Gastroesophageal sphincter (tissue), 4 donors: ENCODE results near the gene SYCP3. TPM values are rescaled to one million over a fixed set of nuclear protein-coding genes. Genes with fewer than 3 reads are reported as not detected.

Experiments
- ATAC-seq: fragments of 150-250 bp; one replicate; pipeline ENCODE4 v1.9.1; 2016; ENCODE audit warnings: mild to moderate bottlenecking, moderate library complexity
- H3K27ac ChIP-seq, 4 donors: fragments of 200-600 bp; sonication (generic) in 3 of 4; 1 replicate in 3 of 4; 2 replicates in 1 of 4; pipeline ENCODE4 v1.5.1; 2016 to 2019
- H3K27me3 ChIP-seq: fragments of 200-600 bp; sonication (generic); one replicate; pipeline ENCODE4 v1.5.1; 2019
- H3K36me3 ChIP-seq, 2 donors: fragments of 200-600 bp; sonication (generic); one replicate each; pipeline ENCODE4 v1.5.1; 2019; ENCODE audit warnings: control low read depth in 1 of 2
- H3K4me1 ChIP-seq, 3 donors: fragments of 200-600 bp; sonication (generic); 1 replicate in 2 of 3; 2 replicates in 1 of 3; pipeline ENCODE4 v1.5.1; 2016 to 2019; ENCODE audit warnings: control low read depth in 2 of 3
- H3K4me3 ChIP-seq, 2 donors: fragments of 200-600 bp; sonication (generic); one replicate each; pipeline ENCODE4 v1.5.1; 2019; ENCODE audit warnings: mild to moderate bottlenecking in 1 of 2, moderate library complexity in 1 of 2
- H3K9me3 ChIP-seq, 3 donors: fragments of 200-600 bp; sonication (generic); one replicate each; pipeline ENCODE4 v1.5.1; 2017 to 2019; ENCODE audit warnings: control low read depth in 2 of 3
- EP300 ChIP-seq: sonication (generic); formaldehyde crosslinking; IDR thresholded peaks from one replicate; pipeline ENCODE4 v1.6.1; 2017; ENCODE audit warnings: antibody characterized with exemption, mild to moderate bottlenecking
- POLR2A ChIP-seq, 2 donors: fragments of 450-650 bp; IDR thresholded peaks; one replicate each; pipeline ENCODE4 v1.6.1; 2017; ENCODE audit warnings: antibody characterized with exemption in 2 of 2, mild to moderate bottlenecking in 2 of 2, moderate library complexity in 1 of 2
- POLR2AphosphoS5 ChIP-seq: sonication (generic); formaldehyde crosslinking; IDR thresholded peaks from one replicate; pipeline ENCODE4 v1.6.1; 2017; ENCODE audit warnings: antibody characterized with exemption
- whole genome bisulfite sequencing, 2 donors: methylation state at CpG; one replicate each; pipeline ENCODE4 v1.1.5; 2018; ENCODE audit warnings: low coverage in 1 of 2; 5-methylcytosine and 5-hydroxymethylcytosine counted together
- total RNA-seq, 4 donors: library from RNA; depleted of rRNA; stranded (reverse); fragments of >200 nt; gene quantifications; one replicate each; pipeline ENCODE4 v1.1.0, GENCODE V29; 2016
- TF ChIP-seq, protein P1 (sequence below), 4 experiments: fragments of 200-600 bp in 2 of 4; fragments of 450-650 bp in 2 of 4; sonication (generic) in 1 of 4; IDR thresholded peaks; one replicate each; pipeline ENCODE4 v1.5.1; 2017 to 2019; ENCODE audit warnings: antibody characterized with exemption in 4 of 4, mild to moderate bottlenecking in 2 of 4, moderate library complexity in 2 of 4

Gene SYCP3
- total RNA-seq, 4 donors from 2014 or later: 0.13 TPM; not detected in 3

DNA sequence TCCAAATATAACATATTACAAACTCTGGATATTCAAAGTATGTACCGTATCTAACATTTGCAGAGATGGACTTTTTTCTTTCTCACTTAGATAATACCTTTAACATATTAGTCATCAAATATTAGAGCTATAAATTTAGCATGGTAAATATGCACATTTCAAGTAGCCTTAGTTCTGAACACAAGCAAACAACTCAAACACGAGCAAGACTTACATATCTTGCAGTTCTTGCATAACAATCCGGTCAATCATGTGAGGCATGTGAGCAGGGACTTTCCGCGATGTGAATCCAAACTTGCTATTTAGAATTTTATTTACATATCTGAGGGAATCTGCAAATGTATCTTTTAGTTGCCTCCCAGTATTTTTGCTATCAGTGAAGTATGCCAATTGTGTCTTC is 22.1 kb upstream of the SYCP3 start:
- no peak for ATAC-seq
- Histone ChIP-seq H3K27ac (no peak overlapping the region), H3K36me3 (peaks cover 0 to 78% of the 10 kb centered on the region in 2 donors), H3K27me3 (no peaks in the 10 kb centered on the region), H3K9me3 (no peaks in the 10 kb centered on the region), H3K4me1 (peaks cover 0 to 17% (median 0%) of the 10 kb centered on the region in 3 donors), H3K4me3 (no peak overlapping the region)
- no peak for TF ChIP-seq POLR2AphosphoS5
- no peak for TF ChIP-seq POLR2A (IDR thresholded peaks at IDR 0.05)
- TF ChIP-seq EP300: no peak
- TF ChIP-seq, protein P1, sequence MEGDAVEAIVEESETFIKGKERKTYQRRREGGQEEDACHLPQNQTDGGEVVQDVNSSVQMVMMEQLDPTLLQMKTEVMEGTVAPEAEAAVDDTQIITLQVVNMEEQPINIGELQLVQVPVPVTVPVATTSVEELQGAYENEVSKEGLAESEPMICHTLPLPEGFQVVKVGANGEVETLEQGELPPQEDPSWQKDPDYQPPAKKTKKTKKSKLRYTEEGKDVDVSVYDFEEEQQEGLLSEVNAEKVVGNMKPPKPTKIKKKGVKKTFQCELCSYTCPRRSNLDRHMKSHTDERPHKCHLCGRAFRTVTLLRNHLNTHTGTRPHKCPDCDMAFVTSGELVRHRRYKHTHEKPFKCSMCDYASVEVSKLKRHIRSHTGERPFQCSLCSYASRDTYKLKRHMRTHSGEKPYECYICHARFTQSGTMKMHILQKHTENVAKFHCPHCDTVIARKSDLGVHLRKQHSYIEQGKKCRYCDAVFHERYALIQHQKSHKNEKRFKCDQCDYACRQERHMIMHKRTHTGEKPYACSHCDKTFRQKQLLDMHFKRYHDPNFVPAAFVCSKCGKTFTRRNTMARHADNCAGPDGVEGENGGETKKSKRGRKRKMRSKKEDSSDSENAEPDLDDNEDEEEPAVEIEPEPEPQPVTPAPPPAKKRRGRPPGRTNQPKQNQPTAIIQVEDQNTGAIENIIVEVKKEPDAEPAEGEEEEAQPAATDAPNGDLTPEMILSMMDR (IDR thresholded peaks at IDR 0.05): no peak
- WGBS, 2 donors: 66 to 73% methylated on average over 5 of the region's 5 CpGs

GRCh38 chr12:101759396-101760047 is 20.3 kb upstream of the SYCP3 start:
- Histone ChIP-seq H3K27ac (no peak overlapping the region), H3K4me1 (peaks cover 0 to 12% (median 0%) of the 10 kb centered on the region in 3 donors), H3K36me3 (peaks cover 0 to 78% of the 10 kb centered on the region in 2 donors), H3K27me3 (no peaks in the 10 kb centered on the region), H3K4me3 (no peak overlapping the region), H3K9me3 (no peaks in the 10 kb centered on the region)
- 57 to 69% methylated on average over 5 of the region's 5 CpGs for WGBS, 2 donors
- no peak for ATAC-seq
- TF ChIP-seq POLR2A (IDR thresholded peaks at IDR 0.05) (no peak), EP300 (no peak), POLR2AphosphoS5 (no peak)
- TF ChIP-seq, protein P1 (IDR thresholded peaks at IDR 0.05): peak; percentile 62 to 74 (median 69)

GRCh38 chr12:101750152-101750551 is 10.9 kb upstream of the SYCP3 start:
- H3K36me3 ChIP-seq: peaks cover 4 to 96% of the 10 kb centered on the region in 2 donors
- ATAC-seq: no peak
- no peaks in the 10 kb centered on the region for H3K9me3 ChIP-seq
- no peaks in the 10 kb centered on the region for H3K4me1 ChIP-seq
- no peak overlapping the region for H3K4me3 ChIP-seq
- no peak overlapping the region for H3K27ac ChIP-seq
- WGBS, 2 donors: 75 to 89% methylated on average over 4 of the region's 4 CpGs
- TF ChIP-seq POLR2AphosphoS5 (no peak), POLR2A (IDR thresholded peaks at IDR 0.05) (no peak)
- H3K27me3 ChIP-seq: no peaks in the 10 kb centered on the region

DNA sequence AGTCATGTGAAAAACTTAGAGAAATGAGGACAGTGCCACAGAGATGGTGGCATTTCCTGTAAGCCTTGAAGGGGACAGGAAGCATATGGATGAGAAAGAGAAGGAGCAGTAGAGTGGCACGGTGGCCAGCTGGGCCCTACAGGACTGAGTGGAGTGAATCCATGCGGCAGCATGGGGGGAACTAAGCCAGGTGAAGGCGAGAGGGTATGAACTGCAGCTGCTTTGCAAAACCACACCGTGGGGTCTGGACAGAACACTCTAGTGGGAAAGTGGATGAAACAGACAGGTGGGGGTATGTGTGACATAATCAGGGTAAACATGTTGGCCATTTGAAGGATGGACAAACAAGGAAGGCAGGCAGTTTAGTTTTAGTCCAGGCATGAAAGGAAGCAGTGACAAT is 10.4 kb upstream of the SYCP3 start:
- Histone ChIP-seq H3K36me3 (peaks cover 4 to 97% of the 10 kb centered on the region in 2 donors), H3K4me1 (no peaks in the 10 kb centered on the region), H3K27me3 (no peaks in the 10 kb centered on the region), H3K27ac (no peak overlapping the region), H3K9me3 (no peaks in the 10 kb centered on the region), H3K4me3 (no peak overlapping the region)
- no peak for ATAC-seq
- TF ChIP-seq POLR2A (IDR thresholded peaks at IDR 0.05) (no peak), EP300 (no peak), POLR2AphosphoS5 (no peak)
- TF ChIP-seq, protein P1 (IDR thresholded peaks at IDR 0.05): no peak
- WGBS, 2 donors: 73 to 81% methylated on average over 4 of the region's 4 CpGs

GRCh38 chr12:101748907-101749306 is 9.6 kb upstream of the SYCP3 start:
- TF ChIP-seq, protein P1 (IDR thresholded peaks at IDR 0.05): no peak
- TF ChIP-seq EP300 (no peak), POLR2AphosphoS5 (no peak), POLR2A (IDR thresholded peaks at IDR 0.05) (no peak)
- Histone ChIP-seq H3K4me3 (no peak overlapping the region), H3K27ac (no peak overlapping the region), H3K4me1 (no peaks in the 10 kb centered on the region), H3K27me3 (no peaks in the 10 kb centered on the region), H3K9me3 (no peaks in the 10 kb centered on the region), H3K36me3 (peaks cover 4 to 98% of the 10 kb centered on the region in 2 donors)
- 90 to 92% methylated on average over 1 of the region's 1 CpG for WGBS, 2 donors
- ATAC-seq: no peak
